Measurements from ENCODE around the gene TMEM201.

Gene TMEM201

GRCh38 chr1:9657521-9658032 is 68.9 kb downstream of the TMEM201 start:
- no peak overlapping the region for H3K4me3 ChIP-seq (ENCODE audit: low read depth, low read length)
- H3K27ac ChIP-seq (ENCODE audit: extremely low read depth, low read depth, low read length) = no peak overlapping the region
- no peak for TF ChIP-seq ZNF366 (tag by site-specific recombination; conservative IDR thresholded peaks at IDR 0.05)
- peak; percentile 37; the same call in 1 of the 2 replicates for TF ChIP-seq FEZF1 (tag by site-specific recombination; IDR thresholded peaks at IDR 0.05)
- TF ChIP-seq PRDM1 (tag by site-specific recombination; IDR thresholded peaks at IDR 0.05) = peak; percentile 16; the same call in 1 of the 2 replicates
- no peak for TF ChIP-seq ZNF704 (tag by site-specific recombination; IDR thresholded peaks at IDR 0.05)
- no peak for TF ChIP-seq KLF10 (tag by site-specific recombination; IDR thresholded peaks at IDR 0.05)
- TF ChIP-seq ZNF560 (tag by site-specific recombination; IDR thresholded peaks at IDR 0.05; ENCODE audit: borderline replicate concordance) = no peak
- no peak for TF ChIP-seq ZSCAN4 (tag by site-specific recombination; IDR thresholded peaks at IDR 0.05)
- POLR2A ChIA-PET = no interaction called here
- no peaks in the 10 kb centered on the region for H3K36me3 ChIP-seq (ENCODE audit: control insufficient read depth in 2 of 2, insufficient read depth in 1 of 2, low read length in 2 of 2)
- H3K9me3 ChIP-seq (ENCODE audit: control insufficient read depth, insufficient read depth, low read depth, low read length) = no peaks in the 10 kb centered on the region
- CTCF ChIA-PET = no interaction called here
- no peaks in the 10 kb centered on the region for H3K4me1 ChIP-seq (ENCODE audit: control insufficient read depth, insufficient read depth, low read length)

GRCh38 chr1:9658199-9658598 is 69.5 kb downstream of the TMEM201 start:
- POLR2A ChIA-PET = interaction anchor here (0.8 kb wide), 1 partner anchor 286 kb away, joined by 9 read pairs; no protein-coding TSS in a partner anchor
- TF ChIP-seq ZNF155 (tag by site-specific recombination; IDR thresholded peaks at IDR 0.05) (no peak), ZNF362 (tag by site-specific recombination; IDR thresholded peaks at IDR 0.05) (0 out of 2 replicates have a peak, but pooled peaks have one; percentile 18)
- Histone ChIP-seq H3K9me3 (ENCODE audit: control insufficient read depth, insufficient read depth, low read depth, low read length) (no peaks in the 10 kb centered on the region), H3K4me3 (ENCODE audit: low read depth, low read length) (no peak overlapping the region), H3K4me1 (ENCODE audit: control insufficient read depth, insufficient read depth, low read length) (no peaks in the 10 kb centered on the region), H3K36me3 (ENCODE audit: control insufficient read depth in 2 of 2, insufficient read depth in 1 of 2, low read length in 2 of 2) (no peaks in the 10 kb centered on the region), H3K27ac (ENCODE audit: extremely low read depth, low read depth, low read length) (no peak overlapping the region)
- CTCF ChIA-PET = no interaction called here

- Histone ChIP-seq H3K36me3 (ENCODE audit: control insufficient read depth in 2 of 2, insufficient read depth in 1 of 2, low read length in 2 of 2) (no peaks in the 10 kb centered on the region), H3K9me3 (ENCODE audit: control insufficient read depth, insufficient read depth, low read depth, low read length) (no peaks in the 10 kb centered on the region), H3K4me1 (ENCODE audit: control insufficient read depth, insufficient read depth, low read length) (no peaks in the 10 kb centered on the region), H3K27ac (ENCODE audit: extremely low read depth, low read depth, low read length) (no peak overlapping the region), H3K4me3 (ENCODE audit: low read depth, low read length) (no peak overlapping the region)
- ChIA-PET POLR2A (no interaction called here), CTCF (interaction anchor here (1.0 kb wide), 1 partner anchor 33 kb away, joined by 5 read pairs; no protein-coding TSS in a partner anchor)
- TF ChIP-seq ZNF146 (tag by site-specific recombination; IDR thresholded peaks at IDR 0.05) (no peak), ZNF175 (tag by site-specific recombination; IDR thresholded peaks at IDR 0.05) (no peak), INSM2 (tag by site-specific recombination; IDR thresholded peaks at IDR 0.05) (no peak), ZSCAN30 (tag by site-specific recombination; IDR thresholded peaks at IDR 0.05) (no peak), PRDM6 (tag by site-specific recombination; IDR thresholded peaks at IDR 0.05) (no peak)
Measured at GRCh38 chr1:9659328-9659727, 70.6 kb downstream of the TMEM201 start.
